GM19452 (cell line): ENCODE data around the gene CHRND.

Source experiments
- ATAC-seq: cut with Tn5 transposase; IDR thresholded peaks from one replicate; pipeline ENCODE4 v1.9.1; 2021; ENCODE audit not compliant: unreplicated experiment

CHRND gene

GRCh38 chr2:232541195-232541960 lies 15.4 kb downstream of the CHRND start:
- no peak for ATAC-seq

- no peak for ATAC-seq
Measured at GRCh38 chr2:232541961-232542714, 16.2 kb downstream of the CHRND start.

- no peak for ATAC-seq
Measured at GRCh38 chr2:232542715-232543467, 16.9 kb downstream of the CHRND start.

GRCh38 chr2:232543491-232543890 lies 17.5 kb downstream of the CHRND start:
- no peak for ATAC-seq

- no peak for ATAC-seq
Measured at GRCh38 chr2:232543928-232544631, 18.1 kb downstream of the CHRND start.

GRCh38 chr2:232544674-232545073 lies 18.7 kb downstream of the CHRND start:
- ATAC-seq: no peak

- no peak for ATAC-seq
Measured at GRCh38 chr2:232545511-232546375, 19.8 kb downstream of the CHRND start.

- no peak for ATAC-seq
Measured at GRCh38 chr2:232547991-232548390, 22.0 kb downstream of the CHRND start.

- ATAC-seq: no peak
Measured at GRCh38 chr2:232549655-232550353, 23.8 kb downstream of the CHRND start.

GRCh38 chr2:232550354-232551249 lies 24.6 kb downstream of the CHRND start, which contains the start of the genes EIF4E2 and TIGD1:
Gene EIF4E2 (plus strand): TSS chr2:232550689. CDS start chr2:232550725, 36 bp downstream.
Gene TIGD1 (minus strand): TSS chr2:232550557. CDS start chr2:232549882, 675 bp downstream.
- ATAC-seq: peak; percentile 93

GRCh38 chr2:232551250-232551638 lies 25.3 kb downstream of the CHRND start:
- ATAC-seq: no peak

GRCh38 chr2:232551776-232552175 lies 25.8 kb downstream of the CHRND start:
- no peak for ATAC-seq

- ATAC-seq: no peak
Measured at GRCh38 chr2:232556426-232556825, 30.5 kb downstream of the CHRND start.

GRCh38 chr2:232562515-232563151 lies 36.7 kb downstream of the CHRND start:
- no peak for ATAC-seq

GRCh38 chr2:232563580-232563979 lies 37.6 kb downstream of the CHRND start:
- no peak for ATAC-seq

GRCh38 chr2:232567721-232568120 lies 41.8 kb downstream of the CHRND start:
- ATAC-seq: no peak

GRCh38 chr2:232568161-232568560 lies 42.2 kb downstream of the CHRND start:
- no peak for ATAC-seq

GRCh38 chr2:232569541-232569940 lies 43.6 kb downstream of the CHRND start:
- ATAC-seq: no peak
